SK-N-SH treated with all-trans-retinoic acid at 6 μM for 48 hours (cell line): Measurements from ENCODE around the gene TMEM250.

Experiments used
- ATAC-seq: fragments of 200-7000 bp; cut with Tn5 transposase; 3 replicates; pipeline ENCODE4 v1.9.1; 2020; ENCODE audit warnings: mild to moderate bottlenecking, moderate library complexity
- BACH2 ChIP-seq: fragments of 250-450 bp; sonication (Bioruptor Pico); IDR thresholded peaks from 2 replicates; pipeline ENCODE4 v1.9.0; 2021; ENCODE audit warnings: mild to moderate bottlenecking, borderline replicate concordance
- ESRRG ChIP-seq: fragments of 250-450 bp; sonication (Bioruptor Pico); IDR thresholded peaks from 2 replicates; pipeline ENCODE4 v1.6.1; 2021; ENCODE audit warnings: mild to moderate bottlenecking
- ISL1 ChIP-seq: fragments of 250-450 bp; sonication (Bioruptor Pico); IDR thresholded peaks from 2 replicates; pipeline ENCODE4 v2.1.2; 2022; ENCODE audit warnings: mild to moderate bottlenecking, moderate library complexity
- OSR1 ChIP-seq: fragments of 250-450 bp; sonication (Bioruptor Pico); IDR thresholded peaks from 2 replicates; pipeline ENCODE4 v1.8.0; 2022; ENCODE audit warnings: moderate library complexity, mild to moderate bottlenecking, inconsistent platforms
- PPARA ChIP-seq: fragments of 250-450 bp; sonication (Bioruptor Pico); IDR thresholded peaks from 2 replicates; pipeline ENCODE4 v1.5.0; 2020; ENCODE audit warnings: mild to moderate bottlenecking, borderline replicate concordance
- RARB ChIP-seq: fragments of 250-450 bp; sonication (Bioruptor Pico); IDR thresholded peaks from 2 replicates; pipeline ENCODE4 v1.8.0; 2021; ENCODE audit warnings: mild to moderate bottlenecking, moderate library complexity
- SNAI2 ChIP-seq: fragments of 250-450 bp; sonication (Bioruptor Pico); IDR thresholded peaks from 2 replicates; pipeline ENCODE4 v1.5.0; 2020; ENCODE audit warnings: mild to moderate bottlenecking, moderate library complexity
- TCF4 ChIP-seq: fragments of 250-450 bp; sonication (Bioruptor Pico); IDR thresholded peaks from 2 replicates; pipeline ENCODE4 v1.8.0; 2021; ENCODE audit warnings: mild to moderate bottlenecking, moderate library complexity, borderline replicate concordance
- TOX ChIP-seq: fragments of 250-450 bp; sonication (Bioruptor Pico); IDR thresholded peaks from 2 replicates; pipeline ENCODE4 v1.8.0; 2021; ENCODE audit warnings: mild to moderate bottlenecking, moderate library complexity, borderline replicate concordance
- ZC3H10 ChIP-seq: fragments of 250-450 bp; sonication (Bioruptor Pico); IDR thresholded peaks from 2 replicates; pipeline ENCODE4 v1.5.1; 2021; ENCODE audit warnings: mild to moderate bottlenecking, moderate library complexity
- ZNF70 ChIP-seq: fragments of 450-650 bp; formaldehyde crosslinking; IDR thresholded peaks from 2 replicates; pipeline ENCODE4 v1.5.0; 2020; ENCODE audit warnings: mild to moderate bottlenecking, moderate library complexity
- ZNF8 ChIP-seq: fragments of 450-650 bp; formaldehyde crosslinking; IDR thresholded peaks from 2 replicates; pipeline ENCODE4 v1.5.0; 2020; ENCODE audit warnings: mild to moderate bottlenecking, moderate library complexity
- TF ChIP-seq, protein P1 (sequence below): fragments of 250-450 bp; sonication (Bioruptor Pico); IDR thresholded peaks from 2 replicates; pipeline ENCODE4 v1.8.0; 2020; ENCODE audit warnings: mild to moderate bottlenecking, moderate library complexity, borderline replicate concordance
- TF ChIP-seq, protein P2 (sequence below): fragments of 250-450 bp; sonication (Bioruptor Pico); IDR thresholded peaks from 2 replicates; pipeline ENCODE4 v1.5.0; 2020; ENCODE audit warnings: mild to moderate bottlenecking, moderate library complexity
- TF ChIP-seq, protein P3 (sequence below): fragments of 250-450 bp; sonication (Bioruptor Pico); IDR thresholded peaks from 2 replicates; pipeline ENCODE4 v1.5.1; 2020; ENCODE audit warnings: low read depth, mild to moderate bottlenecking, moderate library complexity
- TF ChIP-seq, protein P4 (sequence below): fragments of 250-450 bp; sonication (Bioruptor Pico); IDR thresholded peaks from 2 replicates; pipeline ENCODE4 v1.8.0; 2021; ENCODE audit warnings: low read depth, mild to moderate bottlenecking, moderate library complexity, borderline replicate concordance
- TF ChIP-seq, protein P5 (sequence below): fragments of 250-450 bp; sonication (Bioruptor Pico); IDR thresholded peaks from 2 replicates; pipeline ENCODE4 v1.5.1; 2021; ENCODE audit warnings: mild to moderate bottlenecking, moderate library complexity

Gene TMEM250

DNA sequence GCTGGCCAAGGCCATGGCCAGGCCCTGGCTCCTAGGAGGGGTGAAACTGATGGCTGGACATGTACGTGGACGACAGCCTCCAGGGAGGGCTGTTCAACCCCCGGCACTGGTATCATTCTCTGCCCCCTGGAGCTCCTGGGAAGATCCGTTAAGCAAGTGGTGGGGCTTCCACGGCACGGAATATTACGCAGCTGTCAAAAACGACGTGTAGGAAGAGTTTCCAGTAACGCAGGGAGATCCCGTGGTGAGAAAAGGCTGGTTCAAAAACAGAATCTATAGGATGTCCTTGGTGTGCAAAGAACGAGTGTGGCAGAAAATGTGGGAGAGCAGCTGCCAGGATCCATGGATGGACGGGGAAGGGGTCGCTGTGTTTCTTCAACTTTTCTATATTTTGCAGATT is 36.3 kb upstream of the TMEM250 start:
- ATAC-seq, result no peak
- TF ChIP-seq, protein P1, sequence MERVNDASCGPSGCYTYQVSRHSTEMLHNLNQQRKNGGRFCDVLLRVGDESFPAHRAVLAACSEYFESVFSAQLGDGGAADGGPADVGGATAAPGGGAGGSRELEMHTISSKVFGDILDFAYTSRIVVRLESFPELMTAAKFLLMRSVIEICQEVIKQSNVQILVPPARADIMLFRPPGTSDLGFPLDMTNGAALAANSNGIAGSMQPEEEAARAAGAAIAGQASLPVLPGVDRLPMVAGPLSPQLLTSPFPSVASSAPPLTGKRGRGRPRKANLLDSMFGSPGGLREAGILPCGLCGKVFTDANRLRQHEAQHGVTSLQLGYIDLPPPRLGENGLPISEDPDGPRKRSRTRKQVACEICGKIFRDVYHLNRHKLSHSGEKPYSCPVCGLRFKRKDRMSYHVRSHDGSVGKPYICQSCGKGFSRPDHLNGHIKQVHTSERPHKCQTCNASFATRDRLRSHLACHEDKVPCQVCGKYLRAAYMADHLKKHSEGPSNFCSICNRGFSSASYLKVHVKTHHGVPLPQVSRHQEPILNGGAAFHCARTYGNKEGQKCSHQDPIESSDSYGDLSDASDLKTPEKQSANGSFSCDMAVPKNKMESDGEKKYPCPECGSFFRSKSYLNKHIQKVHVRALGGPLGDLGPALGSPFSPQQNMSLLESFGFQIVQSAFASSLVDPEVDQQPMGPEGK (CRISPR knock-in tag), result no peak
- TF ChIP-seq ZNF8 (CRISPR knock-in tag) (no peak), PPARA (CRISPR knock-in tag) (no peak), ZC3H10 (CRISPR knock-in tag) (no peak), ISL1 (CRISPR knock-in tag) (no peak), BACH2 (CRISPR knock-in tag) (no peak), ZNF70 (CRISPR knock-in tag) (no peak), TOX (CRISPR knock-in tag) (no peak)
- TF ChIP-seq, protein P2, sequence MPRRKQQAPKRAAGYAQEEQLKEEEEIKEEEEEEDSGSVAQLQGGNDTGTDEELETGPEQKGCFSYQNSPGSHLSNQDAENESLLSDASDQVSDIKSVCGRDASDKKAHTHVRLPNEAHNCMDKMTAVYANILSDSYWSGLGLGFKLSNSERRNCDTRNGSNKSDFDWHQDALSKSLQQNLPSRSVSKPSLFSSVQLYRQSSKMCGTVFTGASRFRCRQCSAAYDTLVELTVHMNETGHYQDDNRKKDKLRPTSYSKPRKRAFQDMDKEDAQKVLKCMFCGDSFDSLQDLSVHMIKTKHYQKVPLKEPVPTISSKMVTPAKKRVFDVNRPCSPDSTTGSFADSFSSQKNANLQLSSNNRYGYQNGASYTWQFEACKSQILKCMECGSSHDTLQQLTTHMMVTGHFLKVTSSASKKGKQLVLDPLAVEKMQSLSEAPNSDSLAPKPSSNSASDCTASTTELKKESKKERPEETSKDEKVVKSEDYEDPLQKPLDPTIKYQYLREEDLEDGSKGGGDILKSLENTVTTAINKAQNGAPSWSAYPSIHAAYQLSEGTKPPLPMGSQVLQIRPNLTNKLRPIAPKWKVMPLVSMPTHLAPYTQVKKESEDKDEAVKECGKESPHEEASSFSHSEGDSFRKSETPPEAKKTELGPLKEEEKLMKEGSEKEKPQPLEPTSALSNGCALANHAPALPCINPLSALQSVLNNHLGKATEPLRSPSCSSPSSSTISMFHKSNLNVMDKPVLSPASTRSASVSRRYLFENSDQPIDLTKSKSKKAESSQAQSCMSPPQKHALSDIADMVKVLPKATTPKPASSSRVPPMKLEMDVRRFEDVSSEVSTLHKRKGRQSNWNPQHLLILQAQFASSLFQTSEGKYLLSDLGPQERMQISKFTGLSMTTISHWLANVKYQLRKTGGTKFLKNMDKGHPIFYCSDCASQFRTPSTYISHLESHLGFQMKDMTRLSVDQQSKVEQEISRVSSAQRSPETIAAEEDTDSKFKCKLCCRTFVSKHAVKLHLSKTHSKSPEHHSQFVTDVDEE (CRISPR knock-in tag), result no peak
- TF ChIP-seq, all 23 proteins: peak for 0

GRCh38 chr9:136153381-136154065 is 34.8 kb upstream of the TMEM250 start:
- TF ChIP-seq ISL1 (CRISPR knock-in tag), result no peak
- no peak for TF ChIP-seq ZNF8 (CRISPR knock-in tag)
- TF ChIP-seq RARB, result no peak
- no peak for ATAC-seq

DNA sequence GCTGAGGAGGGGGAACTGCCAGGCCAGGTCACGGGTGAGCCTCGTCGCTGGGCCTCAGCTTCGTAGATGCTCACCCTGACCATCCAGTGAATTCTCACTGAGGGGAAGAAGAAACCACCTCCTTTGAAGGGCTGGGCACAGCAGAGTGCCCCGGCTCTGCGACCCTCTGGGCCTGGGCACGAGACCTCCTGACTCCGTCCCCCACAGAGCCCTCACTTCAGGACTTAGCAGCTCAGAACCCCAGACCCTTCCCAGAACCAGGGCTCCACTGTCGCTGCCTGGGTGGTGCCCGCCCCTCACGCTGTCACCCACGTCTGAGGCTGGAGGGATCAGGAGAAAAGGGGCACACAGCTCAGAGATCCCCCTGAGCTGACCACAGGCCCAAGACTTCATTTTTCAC is 34.3 kb upstream of the TMEM250 start:
- TF ChIP-seq BACH2 (CRISPR knock-in tag) (no peak), RARB (no peak), TCF4 (no peak), ISL1 (CRISPR knock-in tag) (no peak), OSR1 (CRISPR knock-in tag) (no peak), ESRRG (no peak), ZNF8 (CRISPR knock-in tag) (no peak), SNAI2 (no peak), ZNF70 (CRISPR knock-in tag) (no peak), TOX (CRISPR knock-in tag) (no peak)
- TF ChIP-seq, protein P3, sequence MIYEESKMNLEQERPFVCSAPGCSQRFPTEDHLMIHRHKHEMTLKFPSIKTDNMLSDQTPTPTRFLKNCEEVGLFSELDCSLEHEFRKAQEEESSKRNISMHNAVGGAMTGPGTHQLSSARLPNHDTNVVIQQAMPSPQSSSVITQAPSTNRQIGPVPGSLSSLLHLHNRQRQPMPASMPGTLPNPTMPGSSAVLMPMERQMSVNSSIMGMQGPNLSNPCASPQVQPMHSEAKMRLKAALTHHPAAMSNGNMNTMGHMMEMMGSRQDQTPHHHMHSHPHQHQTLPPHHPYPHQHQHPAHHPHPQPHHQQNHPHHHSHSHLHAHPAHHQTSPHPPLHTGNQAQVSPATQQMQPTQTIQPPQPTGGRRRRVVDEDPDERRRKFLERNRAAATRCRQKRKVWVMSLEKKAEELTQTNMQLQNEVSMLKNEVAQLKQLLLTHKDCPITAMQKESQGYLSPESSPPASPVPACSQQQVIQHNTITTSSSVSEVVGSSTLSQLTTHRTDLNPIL (CRISPR knock-in tag), result no peak
- TF ChIP-seq, protein P2 (CRISPR knock-in tag), result no peak
- TF ChIP-seq, protein P4, sequence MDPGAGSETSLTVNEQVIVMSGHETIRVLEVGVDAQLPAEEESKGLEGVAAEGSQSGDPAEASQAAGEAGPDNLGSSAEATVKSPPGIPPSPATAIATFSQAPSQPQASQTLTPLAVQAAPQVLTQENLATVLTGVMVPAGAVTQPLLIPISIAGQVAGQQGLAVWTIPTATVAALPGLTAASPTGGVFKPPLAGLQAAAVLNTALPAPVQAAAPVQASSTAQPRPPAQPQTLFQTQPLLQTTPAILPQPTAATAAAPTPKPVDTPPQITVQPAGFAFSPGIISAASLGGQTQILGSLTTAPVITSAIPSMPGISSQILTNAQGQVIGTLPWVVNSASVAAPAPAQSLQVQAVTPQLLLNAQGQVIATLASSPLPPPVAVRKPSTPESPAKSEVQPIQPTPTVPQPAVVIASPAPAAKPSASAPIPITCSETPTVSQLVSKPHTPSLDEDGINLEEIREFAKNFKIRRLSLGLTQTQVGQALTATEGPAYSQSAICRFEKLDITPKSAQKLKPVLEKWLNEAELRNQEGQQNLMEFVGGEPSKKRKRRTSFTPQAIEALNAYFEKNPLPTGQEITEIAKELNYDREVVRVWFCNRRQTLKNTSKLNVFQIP, result no peak
- TF ChIP-seq, protein P1 (CRISPR knock-in tag), result no peak
- TF ChIP-seq, protein P5, sequence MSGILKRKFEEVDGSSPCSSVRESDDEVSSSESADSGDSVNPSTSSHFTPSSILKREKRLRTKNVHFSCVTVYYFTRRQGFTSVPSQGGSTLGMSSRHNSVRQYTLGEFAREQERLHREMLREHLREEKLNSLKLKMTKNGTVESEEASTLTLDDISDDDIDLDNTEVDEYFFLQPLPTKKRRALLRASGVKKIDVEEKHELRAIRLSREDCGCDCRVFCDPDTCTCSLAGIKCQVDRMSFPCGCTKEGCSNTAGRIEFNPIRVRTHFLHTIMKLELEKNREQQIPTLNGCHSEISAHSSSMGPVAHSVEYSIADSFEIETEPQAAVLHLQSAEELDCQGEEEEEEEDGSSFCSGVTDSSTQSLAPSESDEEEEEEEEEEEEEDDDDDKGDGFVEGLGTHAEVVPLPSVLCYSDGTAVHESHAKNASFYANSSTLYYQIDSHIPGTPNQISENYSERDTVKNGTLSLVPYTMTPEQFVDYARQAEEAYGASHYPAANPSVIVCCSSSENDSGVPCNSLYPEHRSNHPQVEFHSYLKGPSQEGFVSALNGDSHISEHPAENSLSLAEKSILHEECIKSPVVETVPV (CRISPR knock-in tag), result no peak
- no peak for ATAC-seq
